Measurements from ENCODE around the gene AGMAT. TPM values are rescaled to one million over a fixed set of nuclear protein-coding genes. Genes with fewer than 3 reads are reported as not detected.

AGMAT gene
- total and polyA plus RNA-seq, 2 of the 13 experiments (the other 11 are each of a cell fraction or from before 2014, with no cell fraction given), result 59.1 to 174 TPM

DNA sequence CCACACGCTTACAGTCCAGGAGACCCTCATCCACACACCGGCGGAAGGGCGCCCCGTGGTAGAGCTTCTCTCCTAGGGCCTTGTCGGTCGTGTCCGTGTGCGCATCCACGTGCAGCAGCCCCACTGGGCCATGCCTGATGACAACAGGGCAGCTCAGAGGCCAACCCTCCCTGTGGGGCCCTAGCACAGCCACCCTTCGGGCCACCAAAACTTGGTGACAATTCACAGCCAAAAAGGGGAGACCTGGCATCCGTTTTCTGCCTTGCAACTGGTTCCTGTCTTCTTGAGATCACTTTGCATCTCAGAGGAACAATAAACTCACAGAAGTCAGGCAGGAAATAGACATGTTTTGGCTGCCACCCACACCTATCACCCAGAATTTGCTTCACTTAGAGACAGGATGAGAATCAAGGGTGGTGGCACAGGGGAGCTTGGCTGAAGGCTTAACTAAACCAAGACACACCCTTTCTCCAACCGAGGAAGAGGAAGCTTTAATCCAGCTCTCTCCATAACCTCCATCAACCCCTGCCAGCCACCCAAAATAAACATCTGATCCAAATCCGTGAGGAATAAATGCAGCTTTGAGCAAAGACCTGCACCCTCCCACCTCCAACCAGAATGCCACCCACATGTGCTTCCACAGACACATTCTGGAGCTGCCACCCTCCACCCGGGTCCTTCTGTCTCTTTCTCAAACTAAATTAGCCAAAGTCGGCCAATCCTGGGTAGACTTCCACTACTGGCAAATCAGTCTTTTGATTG, 5.7 kb downstream of the AGMAT start (continued):
- TF ChIP-seq FOXK1 (CRISPR knock-in tag; IDR thresholded peaks at IDR 0.05; ENCODE audit: borderline replicate concordance, low read depth) (no peak), ZNF879 (CRISPR knock-in tag; IDR thresholded peaks at IDR 0.05) (no peak), ZSCAN9 (CRISPR knock-in tag; IDR thresholded peaks at IDR 0.05; ENCODE audit: borderline replicate concordance) (no peak), GFI1 (CRISPR knock-in tag; IDR thresholded peaks at IDR 0.05; ENCODE audit: borderline replicate concordance) (no peak), TBP (CRISPR knock-in tag; IDR thresholded peaks at IDR 0.05) (no peak), RBFOX2 (IDR thresholded peaks at IDR 0.05; ENCODE audit: low read depth, low read length) (peak; percentile 59), ZNF772 (CRISPR knock-in tag; IDR thresholded peaks at IDR 0.05) (no peak), SMYD3 (CRISPR knock-in tag; IDR thresholded peaks at IDR 0.05) (no peak), POLR2A (IDR thresholded peaks at IDR 0.05; ENCODE audit: insufficient read depth in 1 of 2, low read depth in 2 of 2, low read length in 2 of 2) (0 out of 4 replicates have a peak, but pooled peaks of 1 of the 2 experiments have one; percentile 18), FOXC1 (CRISPR knock-in tag; IDR thresholded peaks at IDR 0.05; ENCODE audit: borderline replicate concordance) (0 out of 2 replicates have a peak, but pooled peaks have one; percentile 32), SALL2 (CRISPR knock-in tag; IDR thresholded peaks at IDR 0.05) (no peak), MAFG (CRISPR knock-in tag; IDR thresholded peaks at IDR 0.05) (no peak), ZNF331 (CRISPR knock-in tag; IDR thresholded peaks at IDR 0.05) (no peak), SRSF4 (IDR thresholded peaks at IDR 0.05; ENCODE audit: low read depth, low read length, poor library complexity, severe bottlenecking) (no peak), ZNF224 (CRISPR knock-in tag; IDR thresholded peaks at IDR 0.05) (no peak), ZNF12 (CRISPR knock-in tag; IDR thresholded peaks at IDR 0.05) (no peak)
- TF ChIP-seq, protein P1, sequence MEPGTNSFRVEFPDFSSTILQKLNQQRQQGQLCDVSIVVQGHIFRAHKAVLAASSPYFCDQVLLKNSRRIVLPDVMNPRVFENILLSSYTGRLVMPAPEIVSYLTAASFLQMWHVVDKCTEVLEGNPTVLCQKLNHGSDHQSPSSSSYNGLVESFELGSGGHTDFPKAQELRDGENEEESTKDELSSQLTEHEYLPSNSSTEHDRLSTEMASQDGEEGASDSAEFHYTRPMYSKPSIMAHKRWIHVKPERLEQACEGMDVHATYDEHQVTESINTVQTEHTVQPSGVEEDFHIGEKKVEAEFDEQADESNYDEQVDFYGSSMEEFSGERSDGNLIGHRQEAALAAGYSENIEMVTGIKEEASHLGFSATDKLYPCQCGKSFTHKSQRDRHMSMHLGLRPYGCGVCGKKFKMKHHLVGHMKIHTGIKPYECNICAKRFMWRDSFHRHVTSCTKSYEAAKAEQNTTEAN (CRISPR knock-in tag; conservative IDR thresholded peaks at IDR 0.05), result no peak
- TF ChIP-seq, protein P2, sequence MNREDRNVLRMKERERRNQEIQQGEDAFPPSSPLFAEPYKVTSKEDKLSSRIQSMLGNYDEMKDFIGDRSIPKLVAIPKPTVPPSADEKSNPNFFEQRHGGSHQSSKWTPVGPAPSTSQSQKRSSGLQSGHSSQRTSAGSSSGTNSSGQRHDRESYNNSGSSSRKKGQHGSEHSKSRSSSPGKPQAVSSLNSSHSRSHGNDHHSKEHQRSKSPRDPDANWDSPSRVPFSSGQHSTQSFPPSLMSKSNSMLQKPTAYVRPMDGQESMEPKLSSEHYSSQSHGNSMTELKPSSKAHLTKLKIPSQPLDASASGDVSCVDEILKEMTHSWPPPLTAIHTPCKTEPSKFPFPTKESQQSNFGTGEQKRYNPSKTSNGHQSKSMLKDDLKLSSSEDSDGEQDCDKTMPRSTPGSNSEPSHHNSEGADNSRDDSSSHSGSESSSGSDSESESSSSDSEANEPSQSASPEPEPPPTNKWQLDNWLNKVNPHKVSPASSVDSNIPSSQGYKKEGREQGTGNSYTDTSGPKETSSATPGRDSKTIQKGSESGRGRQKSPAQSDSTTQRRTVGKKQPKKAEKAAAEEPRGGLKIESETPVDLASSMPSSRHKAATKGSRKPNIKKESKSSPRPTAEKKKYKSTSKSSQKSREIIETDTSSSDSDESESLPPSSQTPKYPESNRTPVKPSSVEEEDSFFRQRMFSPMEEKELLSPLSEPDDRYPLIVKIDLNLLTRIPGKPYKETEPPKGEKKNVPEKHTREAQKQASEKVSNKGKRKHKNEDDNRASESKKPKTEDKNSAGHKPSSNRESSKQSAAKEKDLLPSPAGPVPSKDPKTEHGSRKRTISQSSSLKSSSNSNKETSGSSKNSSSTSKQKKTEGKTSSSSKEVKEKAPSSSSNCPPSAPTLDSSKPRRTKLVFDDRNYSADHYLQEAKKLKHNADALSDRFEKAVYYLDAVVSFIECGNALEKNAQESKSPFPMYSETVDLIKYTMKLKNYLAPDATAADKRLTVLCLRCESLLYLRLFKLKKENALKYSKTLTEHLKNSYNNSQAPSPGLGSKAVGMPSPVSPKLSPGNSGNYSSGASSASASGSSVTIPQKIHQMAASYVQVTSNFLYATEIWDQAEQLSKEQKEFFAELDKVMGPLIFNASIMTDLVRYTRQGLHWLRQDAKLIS (CRISPR knock-in tag; IDR thresholded peaks at IDR 0.05), result no peak
- TF ChIP-seq, protein P3, sequence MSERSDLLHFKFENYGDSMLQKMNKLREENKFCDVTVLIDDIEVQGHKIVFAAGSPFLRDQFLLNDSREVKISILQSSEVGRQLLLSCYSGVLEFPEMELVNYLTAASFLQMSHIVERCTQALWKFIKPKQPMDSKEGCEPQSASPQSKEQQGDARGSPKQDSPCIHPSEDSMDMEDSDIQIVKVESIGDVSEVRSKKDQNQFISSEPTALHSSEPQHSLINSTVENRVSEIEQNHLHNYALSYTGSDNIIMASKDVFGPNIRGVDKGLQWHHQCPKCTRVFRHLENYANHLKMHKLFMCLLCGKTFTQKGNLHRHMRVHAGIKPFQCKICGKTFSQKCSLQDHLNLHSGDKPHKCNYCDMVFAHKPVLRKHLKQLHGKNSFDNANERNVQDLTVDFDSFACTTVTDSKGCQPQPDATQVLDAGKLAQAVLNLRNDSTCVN (CRISPR knock-in tag; IDR thresholded peaks at IDR 0.05; ENCODE audit: borderline replicate concordance), result no peak
- TF ChIP-seq, protein P4, sequence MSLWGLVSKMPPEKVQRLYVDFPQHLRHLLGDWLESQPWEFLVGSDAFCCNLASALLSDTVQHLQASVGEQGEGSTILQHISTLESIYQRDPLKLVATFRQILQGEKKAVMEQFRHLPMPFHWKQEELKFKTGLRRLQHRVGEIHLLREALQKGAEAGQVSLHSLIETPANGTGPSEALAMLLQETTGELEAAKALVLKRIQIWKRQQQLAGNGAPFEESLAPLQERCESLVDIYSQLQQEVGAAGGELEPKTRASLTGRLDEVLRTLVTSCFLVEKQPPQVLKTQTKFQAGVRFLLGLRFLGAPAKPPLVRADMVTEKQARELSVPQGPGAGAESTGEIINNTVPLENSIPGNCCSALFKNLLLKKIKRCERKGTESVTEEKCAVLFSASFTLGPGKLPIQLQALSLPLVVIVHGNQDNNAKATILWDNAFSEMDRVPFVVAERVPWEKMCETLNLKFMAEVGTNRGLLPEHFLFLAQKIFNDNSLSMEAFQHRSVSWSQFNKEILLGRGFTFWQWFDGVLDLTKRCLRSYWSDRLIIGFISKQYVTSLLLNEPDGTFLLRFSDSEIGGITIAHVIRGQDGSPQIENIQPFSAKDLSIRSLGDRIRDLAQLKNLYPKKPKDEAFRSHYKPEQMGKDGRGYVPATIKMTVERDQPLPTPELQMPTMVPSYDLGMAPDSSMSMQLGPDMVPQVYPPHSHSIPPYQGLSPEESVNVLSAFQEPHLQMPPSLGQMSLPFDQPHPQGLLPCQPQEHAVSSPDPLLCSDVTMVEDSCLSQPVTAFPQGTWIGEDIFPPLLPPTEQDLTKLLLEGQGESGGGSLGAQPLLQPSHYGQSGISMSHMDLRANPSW (CRISPR knock-in tag; IDR thresholded peaks at IDR 0.05; ENCODE audit: borderline replicate concordance), result no peak
